Activated CD8-positive, alpha-beta memory T cell treated with anti-CD3 and anti-CD28 coated beads for 24 hours (primary cell): ENCODE measurements around the gene CTXND1.

Source experiments
- DNase-seq: peaks from one replicate; pipeline ENCODE4 v3.0.0-alpha.2; 2020

CTXND1 gene

GRCh38 chr15:80208758-80209734, 43.0 kb downstream of the CTXND1 start:
- no peak for DNase-seq

- no peak for DNase-seq
Observed at GRCh38 chr15:80207887-80208286, 44.1 kb downstream of the CTXND1 start.

GRCh38 chr15:80204231-80204630, 47.8 kb downstream of the CTXND1 start:
- DNase-seq: no peak

GRCh38 chr15:80203361-80203885, 48.6 kb downstream of the CTXND1 start:
- no peak for DNase-seq

- no peak for DNase-seq
Observed at GRCh38 chr15:80202641-80203360, 49.2 kb downstream of the CTXND1 start.

GRCh38 chr15:80202016-80202315, 50.0 kb downstream of the CTXND1 start:
- no peak for DNase-seq

- DNase-seq: no peak
Observed at GRCh38 chr15:80201256-80202015, 50.6 kb downstream of the CTXND1 start.

- no peak for DNase-seq
Observed at GRCh38 chr15:80199869-80200268, 52.1 kb downstream of the CTXND1 start.

- no peak for DNase-seq
Observed at GRCh38 chr15:80199366-80199765, 52.6 kb downstream of the CTXND1 start.

- DNase-seq: no peak
Observed at GRCh38 chr15:80194914-80195313, 57.1 kb downstream of the CTXND1 start.

- no peak for DNase-seq
Observed at GRCh38 chr15:80194186-80194585, 57.8 kb downstream of the CTXND1 start.

GRCh38 chr15:80191897-80192595, 60.0 kb downstream of the CTXND1 start:
- no peak for DNase-seq

GRCh38 chr15:80191198-80191597, 60.8 kb downstream of the CTXND1 start:
- no peak for DNase-seq

GRCh38 chr15:80188251-80188650, 63.8 kb downstream of the CTXND1 start:
- no peak for DNase-seq

GRCh38 chr15:80186597-80186996, 65.4 kb downstream of the CTXND1 start:
- no peak for DNase-seq

GRCh38 chr15:80186066-80186465, 65.9 kb downstream of the CTXND1 start:
- DNase-seq: no peak

GRCh38 chr15:80185152-80185551, 66.9 kb downstream of the CTXND1 start:
- no peak for DNase-seq

- DNase-seq: no peak
Observed at GRCh38 chr15:80184554-80184953, 67.5 kb downstream of the CTXND1 start.

GRCh38 chr15:80183886-80184285, 68.1 kb downstream of the CTXND1 start:
- DNase-seq: no peak

- no peak for DNase-seq
Observed at GRCh38 chr15:80183306-80183705, 68.7 kb downstream of the CTXND1 start.

GRCh38 chr15:80182611-80183261, 69.3 kb downstream of the CTXND1 start:
- DNase-seq: no peak

GRCh38 chr15:80180986-80181385, 71.0 kb downstream of the CTXND1 start:
- DNase-seq: no peak
